ENCODE data around the gene MTTP.

DNA sequence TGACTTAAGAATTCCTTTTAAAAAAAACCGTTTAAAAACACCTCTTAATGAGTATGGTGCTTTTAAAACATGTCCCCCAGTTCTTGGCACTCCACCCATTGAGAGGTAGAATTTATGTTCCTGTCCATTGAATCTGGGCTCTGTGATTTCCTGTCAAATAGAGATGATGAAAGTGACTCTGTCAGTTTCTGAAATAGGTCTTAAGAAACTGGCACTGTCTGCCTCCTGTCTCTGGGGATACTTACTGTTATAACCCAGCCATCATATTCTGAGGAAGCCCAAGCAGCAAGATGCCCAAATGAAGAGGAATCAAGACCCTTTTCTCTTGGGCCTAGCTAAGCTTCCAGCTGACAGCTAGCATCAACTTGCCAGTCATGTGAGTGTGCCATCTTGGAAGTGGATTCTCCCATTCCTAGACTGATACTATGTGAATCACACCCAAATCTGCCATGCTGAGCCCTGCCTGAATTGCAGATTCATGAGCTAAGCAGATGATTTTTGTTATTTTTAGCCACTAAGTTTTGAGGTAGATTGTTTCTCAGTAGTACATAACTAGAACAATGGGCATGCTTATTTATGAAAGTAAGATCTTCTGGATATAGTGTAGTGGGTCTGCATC is 60.2 kb downstream of the MTTP start:
- TF ChIP-seq, protein P1, sequence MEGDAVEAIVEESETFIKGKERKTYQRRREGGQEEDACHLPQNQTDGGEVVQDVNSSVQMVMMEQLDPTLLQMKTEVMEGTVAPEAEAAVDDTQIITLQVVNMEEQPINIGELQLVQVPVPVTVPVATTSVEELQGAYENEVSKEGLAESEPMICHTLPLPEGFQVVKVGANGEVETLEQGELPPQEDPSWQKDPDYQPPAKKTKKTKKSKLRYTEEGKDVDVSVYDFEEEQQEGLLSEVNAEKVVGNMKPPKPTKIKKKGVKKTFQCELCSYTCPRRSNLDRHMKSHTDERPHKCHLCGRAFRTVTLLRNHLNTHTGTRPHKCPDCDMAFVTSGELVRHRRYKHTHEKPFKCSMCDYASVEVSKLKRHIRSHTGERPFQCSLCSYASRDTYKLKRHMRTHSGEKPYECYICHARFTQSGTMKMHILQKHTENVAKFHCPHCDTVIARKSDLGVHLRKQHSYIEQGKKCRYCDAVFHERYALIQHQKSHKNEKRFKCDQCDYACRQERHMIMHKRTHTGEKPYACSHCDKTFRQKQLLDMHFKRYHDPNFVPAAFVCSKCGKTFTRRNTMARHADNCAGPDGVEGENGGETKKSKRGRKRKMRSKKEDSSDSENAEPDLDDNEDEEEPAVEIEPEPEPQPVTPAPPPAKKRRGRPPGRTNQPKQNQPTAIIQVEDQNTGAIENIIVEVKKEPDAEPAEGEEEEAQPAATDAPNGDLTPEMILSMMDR (IDR thresholded peaks at IDR 0.05; ENCODE audit: low read length): no peak
- no peak for TF ChIP-seq EZH2 (IDR thresholded peaks at IDR 0.05; ENCODE audit: borderline replicate concordance, low read length)

All from OCI-LY1 (cell line).